ENCODE measurements around the gene HOXD13.

- TF ChIP-seq, protein P1, sequence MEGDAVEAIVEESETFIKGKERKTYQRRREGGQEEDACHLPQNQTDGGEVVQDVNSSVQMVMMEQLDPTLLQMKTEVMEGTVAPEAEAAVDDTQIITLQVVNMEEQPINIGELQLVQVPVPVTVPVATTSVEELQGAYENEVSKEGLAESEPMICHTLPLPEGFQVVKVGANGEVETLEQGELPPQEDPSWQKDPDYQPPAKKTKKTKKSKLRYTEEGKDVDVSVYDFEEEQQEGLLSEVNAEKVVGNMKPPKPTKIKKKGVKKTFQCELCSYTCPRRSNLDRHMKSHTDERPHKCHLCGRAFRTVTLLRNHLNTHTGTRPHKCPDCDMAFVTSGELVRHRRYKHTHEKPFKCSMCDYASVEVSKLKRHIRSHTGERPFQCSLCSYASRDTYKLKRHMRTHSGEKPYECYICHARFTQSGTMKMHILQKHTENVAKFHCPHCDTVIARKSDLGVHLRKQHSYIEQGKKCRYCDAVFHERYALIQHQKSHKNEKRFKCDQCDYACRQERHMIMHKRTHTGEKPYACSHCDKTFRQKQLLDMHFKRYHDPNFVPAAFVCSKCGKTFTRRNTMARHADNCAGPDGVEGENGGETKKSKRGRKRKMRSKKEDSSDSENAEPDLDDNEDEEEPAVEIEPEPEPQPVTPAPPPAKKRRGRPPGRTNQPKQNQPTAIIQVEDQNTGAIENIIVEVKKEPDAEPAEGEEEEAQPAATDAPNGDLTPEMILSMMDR (IDR thresholded peaks at IDR 0.05; ENCODE audit: borderline replicate concordance, extremely low read depth, low read length, poor library complexity, severe bottlenecking) = no peak
- no peak for TF ChIP-seq EZH2 (IDR thresholded peaks at IDR 0.05; ENCODE audit: borderline replicate concordance, low read depth, low read length, severe bottlenecking)
These were observed 12.5 kb upstream of the HOXD13 start for GRCh38 chr2:176079831-176080539.

Data from DND-41 (cell line).